HG03103 (cell line): ENCODE results near the gene GAS6.
"Not testable (repeated sequence)": the region's sequence is repeated elsewhere in the genome, so short reads cannot be mapped to it uniquely, and the experiment has no call there.

Experiments
- ATAC-seq: cut with Tn5 transposase; IDR thresholded peaks from one replicate; pipeline ENCODE4 v1.9.1; 2021; ENCODE audit warnings: low read depth; ENCODE audit not compliant: unreplicated experiment

The GAS6 gene

GRCh38 chr13:113796964-113797676 is 66.8 kb downstream of the GAS6 start:
- ATAC-seq, result no peak

DNA sequence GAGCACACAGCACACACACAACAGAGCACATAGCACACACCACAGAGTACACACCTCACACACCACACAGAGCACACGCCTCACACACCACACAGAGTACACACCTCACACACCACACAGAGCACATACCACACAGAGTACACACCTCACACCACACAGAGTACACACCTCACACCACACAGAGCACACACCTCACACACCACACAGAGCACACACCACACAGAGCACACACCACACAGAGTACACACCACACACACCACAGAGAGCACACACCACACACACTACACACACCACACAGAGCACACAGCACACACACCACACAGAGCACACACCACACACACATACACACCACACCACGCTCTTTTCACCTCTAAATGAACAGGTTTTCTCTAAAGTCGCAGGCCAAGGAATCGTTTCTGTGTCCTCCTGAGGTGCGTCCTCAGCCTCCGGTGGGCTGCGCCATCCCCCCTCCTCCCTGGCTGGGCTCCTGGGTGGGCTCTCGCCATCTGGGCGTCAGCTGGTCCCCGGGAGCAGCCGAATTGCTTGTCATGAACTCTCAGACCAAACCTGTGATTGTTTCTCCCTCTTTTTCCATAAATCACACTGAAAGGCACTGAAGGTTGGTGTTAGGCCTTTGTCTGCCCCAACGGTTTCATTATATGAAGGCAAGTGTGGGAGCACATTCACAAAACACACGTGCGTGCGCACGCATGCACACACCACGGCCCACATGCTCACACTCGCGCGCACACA is 67.5 kb downstream of the GAS6 start:
- no peak for ATAC-seq

GRCh38 chr13:113795362-113795761 is 68.5 kb downstream of the GAS6 start:
- not testable (repeated sequence) for ATAC-seq

DNA sequence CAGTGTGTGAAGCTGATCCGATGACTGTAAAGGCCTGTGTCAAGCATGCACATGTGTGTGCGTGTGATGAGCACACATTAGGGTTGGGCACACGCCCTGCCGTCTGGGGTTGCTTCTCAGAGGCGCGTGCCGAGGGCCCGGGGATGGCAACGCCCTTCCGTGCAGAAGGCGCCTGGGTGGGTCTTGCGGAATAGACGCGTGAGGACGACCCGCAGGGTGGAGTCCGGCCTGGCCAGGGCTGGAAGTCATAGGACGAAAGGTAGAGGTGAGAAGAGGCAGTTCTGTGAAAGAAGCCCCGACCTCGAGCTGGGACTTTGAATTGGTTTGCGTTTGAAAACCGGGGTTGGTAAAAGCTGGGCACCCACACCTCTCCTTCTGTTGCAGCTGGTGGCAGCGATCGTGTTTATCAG is 69.1 kb downstream of the GAS6 start:
- ATAC-seq, result no peak

GRCh38 chr13:113794086-113794485 is 69.8 kb downstream of the GAS6 start:
- no peak for ATAC-seq

- ATAC-seq, result no peak
Measured at GRCh38 chr13:113793718-113794085, 70.2 kb downstream of the GAS6 start.

GRCh38 chr13:113792886-113793717 is 70.8 kb downstream of the GAS6 start:
- ATAC-seq, result no peak

DNA sequence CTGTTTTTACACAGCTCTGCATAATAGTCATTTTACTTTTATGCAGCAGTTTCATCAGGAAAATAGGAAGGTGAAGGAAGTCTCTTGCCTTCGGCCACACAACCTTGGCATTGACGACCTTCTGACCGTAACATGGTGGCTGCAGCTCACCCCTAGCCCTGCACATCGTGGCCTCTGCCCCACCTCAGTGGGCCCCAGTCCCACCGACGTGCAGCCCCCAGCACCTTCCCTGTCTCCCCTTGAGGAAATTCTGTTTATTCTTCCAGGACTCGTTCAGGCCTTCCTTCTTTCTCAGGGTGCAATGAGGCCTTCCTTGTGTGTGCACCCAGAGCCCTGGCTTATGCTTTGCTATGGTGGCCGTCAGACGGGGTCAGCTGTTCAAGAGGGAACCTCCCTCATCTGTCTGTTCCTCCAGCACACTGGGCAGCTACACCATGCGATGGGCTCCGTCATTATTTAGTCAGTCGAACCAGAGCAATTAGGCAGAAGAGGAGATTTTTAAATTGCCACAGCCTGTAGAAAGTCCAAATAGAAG is 71.6 kb downstream of the GAS6 start:
- ATAC-seq, result no peak

DNA sequence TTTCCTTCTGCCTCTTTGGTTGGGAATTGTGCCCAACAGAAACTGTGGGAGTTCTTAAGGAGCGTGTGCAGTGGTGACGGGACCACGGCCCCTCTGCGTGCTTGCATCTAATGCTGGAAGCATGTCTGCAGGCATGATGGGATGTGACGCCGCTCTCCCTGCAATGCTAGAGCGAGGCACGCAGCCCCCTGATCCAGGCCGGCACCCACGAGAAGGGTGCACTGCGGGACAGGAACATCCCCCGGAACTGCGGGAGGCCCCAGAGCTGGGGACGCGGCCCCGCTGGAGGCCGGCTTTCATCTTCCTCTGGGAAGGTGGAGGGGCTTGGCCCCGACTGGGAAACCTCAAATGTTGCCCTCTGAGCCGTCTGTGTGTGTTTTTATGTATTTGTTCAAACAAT is 72.1 kb downstream of the GAS6 start:
- no peak for ATAC-seq

GRCh38 chr13:113791226-113791625 is 72.7 kb downstream of the GAS6 start:
- no peak for ATAC-seq

DNA sequence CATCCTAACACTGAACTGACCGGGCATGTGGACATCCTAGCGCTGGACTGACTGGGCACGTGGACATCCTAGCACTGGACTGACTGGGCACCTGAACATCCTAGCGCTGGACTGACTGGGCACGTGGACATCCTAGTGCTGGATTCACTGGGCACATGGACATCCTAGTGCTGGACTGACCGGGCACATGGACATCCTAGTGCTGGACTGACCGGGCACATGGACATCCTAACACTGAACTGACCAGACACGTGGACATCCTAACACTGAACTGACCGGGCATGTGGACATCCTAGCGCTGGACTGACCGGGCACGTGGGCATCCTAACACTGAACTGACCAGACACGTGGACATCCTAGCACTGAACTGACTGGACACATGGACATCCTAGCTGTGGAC is 73.9 kb downstream of the GAS6 start:
- ATAC-seq, result not testable (repeated sequence)

DNA sequence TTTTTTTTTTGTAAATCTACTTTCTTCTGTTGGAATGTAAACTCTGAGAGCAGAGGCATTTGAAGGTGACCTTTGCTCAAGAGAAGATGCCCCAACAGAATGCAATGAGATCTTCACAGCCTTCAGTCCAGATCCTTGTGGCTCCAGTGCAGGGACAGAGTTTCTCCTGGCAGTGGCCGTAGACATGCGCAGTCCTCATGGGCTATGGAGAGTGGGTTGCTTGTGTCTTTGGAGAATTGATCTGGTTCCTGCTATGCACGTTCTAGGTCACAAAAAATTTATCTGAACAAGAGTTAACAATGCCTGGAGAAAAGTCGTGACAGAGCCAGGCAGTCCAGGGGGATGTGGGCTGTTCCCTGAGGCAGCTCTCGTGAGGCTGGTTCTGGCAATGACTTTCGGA is 74.7 kb downstream of the GAS6 start:
- no peak for ATAC-seq

- no peak for ATAC-seq
Measured at GRCh38 chr13:113788413-113789135, 75.3 kb downstream of the GAS6 start.

DNA sequence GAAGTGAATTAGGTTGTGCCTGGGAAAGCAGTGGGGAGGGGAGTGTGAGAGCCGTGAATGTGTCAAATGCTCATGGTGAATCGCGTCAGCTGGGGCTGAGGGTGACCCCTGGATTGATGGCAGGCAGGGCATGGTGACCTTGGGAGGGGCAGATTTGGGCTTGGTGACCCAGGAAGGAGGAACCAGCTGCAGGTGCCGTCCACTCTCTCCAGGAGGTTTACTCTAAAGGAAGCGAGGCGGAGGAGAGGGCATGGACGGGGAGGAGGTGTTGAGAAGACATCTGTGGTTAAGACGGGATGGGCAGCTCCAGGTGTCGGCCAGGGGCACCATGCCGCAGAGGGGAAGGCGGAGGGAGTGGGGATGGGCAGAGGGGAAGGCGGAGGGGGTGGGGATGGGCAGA is 76.2 kb downstream of the GAS6 start:
- ATAC-seq, result no peak

DNA sequence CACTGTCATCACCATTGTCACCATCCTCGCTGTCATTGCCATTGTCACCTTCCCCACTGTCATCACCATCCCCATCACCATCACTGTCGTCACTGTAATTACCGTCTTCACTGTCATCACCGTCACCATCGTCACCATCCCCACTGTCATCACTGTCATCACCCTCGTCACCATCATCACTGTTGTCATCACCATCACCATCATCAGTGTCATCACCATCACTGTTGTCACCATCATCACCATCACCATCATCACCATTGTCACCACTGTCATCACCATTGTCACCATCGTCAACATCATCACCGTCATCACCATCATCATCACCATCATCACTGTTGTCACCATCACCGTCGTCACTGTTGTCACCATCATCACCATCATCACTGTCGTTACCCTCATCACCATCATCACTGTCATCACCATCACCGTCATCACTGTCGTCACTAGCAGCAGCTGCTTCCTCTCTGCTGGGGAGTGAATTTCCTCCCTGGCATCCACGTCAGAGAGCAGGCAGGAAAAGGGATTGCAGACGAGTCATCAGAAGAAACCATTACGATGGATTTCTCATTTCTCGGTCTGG is 77.5 kb downstream of the GAS6 start:
- no peak for ATAC-seq

- ATAC-seq, result no peak
Measured at GRCh38 chr13:113785051-113786010, 78.5 kb downstream of the GAS6 start.

- no peak for ATAC-seq
Measured at GRCh38 chr13:113784645-113785024, 79.2 kb downstream of the GAS6 start.

- no peak for ATAC-seq
Measured at GRCh38 chr13:113783966-113784644, 79.8 kb downstream of the GAS6 start.
